ENCODE measurements around the gene CFHR3.
"Not testable (repeated sequence)": the region's sequence is repeated elsewhere in the genome, so short reads cannot be mapped to it uniquely, and the experiment has no call there.

The CFHR3 gene

DNA sequence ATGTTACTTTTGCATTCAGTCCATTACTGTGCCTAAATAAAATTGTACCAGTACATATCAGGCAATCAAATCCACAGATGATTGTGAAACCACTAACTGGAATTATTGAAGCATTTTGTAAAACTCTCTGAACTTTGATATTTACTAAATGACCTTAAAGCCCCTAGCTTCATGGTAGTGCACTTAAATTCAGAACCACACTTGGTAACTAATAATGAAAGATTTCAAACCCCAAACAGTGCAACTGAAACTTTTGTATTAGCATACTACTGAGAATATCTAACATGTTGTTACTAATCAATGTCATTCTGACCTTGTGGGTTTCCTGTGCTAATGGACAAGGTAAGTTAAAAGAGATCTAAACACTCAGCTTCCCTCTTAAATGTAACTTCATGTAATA, at the start of gene CFHR3:
CFHR3 (plus strand) TSS at position 238 of the 400 bp plus-strand sequence; CDS start at position 285, 47 bp downstream.
- no peak for DNase-seq

DNA sequence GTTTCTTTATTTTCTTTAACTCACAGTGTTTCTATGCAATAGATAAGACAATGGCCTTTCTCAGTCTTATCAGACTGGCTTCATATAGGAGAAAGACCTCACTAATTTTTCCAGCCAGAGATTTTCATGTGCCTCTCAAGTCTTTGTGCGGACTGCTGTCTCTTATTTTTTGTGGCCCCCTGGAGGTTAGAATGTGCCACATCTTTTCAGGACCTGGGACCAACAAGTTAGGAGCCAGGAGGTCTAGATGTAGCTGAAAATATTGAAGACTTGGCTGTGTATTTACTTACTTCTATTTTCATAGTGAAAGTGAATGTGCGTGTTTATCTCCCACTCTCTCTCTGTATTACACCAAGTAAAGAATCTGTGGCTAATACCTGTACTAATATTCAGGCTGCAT, 42.1 kb upstream of the CFHR3 start:
- DNase-seq, result no peak

DNA sequence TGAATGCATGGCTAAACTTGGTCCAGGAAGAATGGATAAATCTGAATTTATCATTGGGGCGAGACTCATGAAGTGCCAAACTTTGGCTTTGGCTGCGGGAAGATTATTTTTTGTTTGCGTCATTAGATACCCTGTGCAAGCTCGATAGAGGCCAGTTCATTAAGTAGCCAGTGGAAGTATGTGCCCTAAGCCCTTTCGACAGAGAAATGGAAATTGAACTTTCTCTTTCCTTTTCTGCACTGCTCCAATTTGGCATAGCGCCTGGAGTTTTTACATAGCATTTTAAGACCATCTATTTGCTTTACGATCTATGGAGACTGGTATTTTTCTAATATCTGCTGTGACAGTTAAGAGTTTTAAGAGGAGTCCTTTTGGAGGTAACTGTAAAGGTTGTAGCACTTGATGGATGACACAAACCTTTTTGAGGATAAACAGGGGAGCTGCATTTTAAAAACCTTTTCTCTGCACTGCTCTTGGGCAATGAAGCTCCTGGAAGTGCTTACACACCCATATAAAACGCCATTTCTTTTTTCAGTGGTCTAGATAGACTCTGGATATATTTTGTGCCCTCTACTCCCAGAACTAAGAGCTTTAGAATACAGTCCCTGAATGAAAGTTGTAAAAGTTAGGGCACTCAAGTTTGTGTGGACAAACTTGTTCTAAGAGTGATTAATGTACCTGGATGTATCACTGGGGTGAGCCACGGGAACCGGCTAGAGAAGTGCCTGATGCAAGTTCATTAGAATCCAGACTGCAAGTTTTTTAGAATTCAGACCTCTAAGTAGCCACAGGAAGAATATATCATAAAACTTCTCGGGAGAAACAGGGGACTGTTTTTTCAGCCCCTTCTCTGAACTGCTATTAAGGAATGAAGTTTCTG, 41.3 kb upstream of the CFHR3 start:
- peak; percentile 7 for DNase-seq

DNA sequence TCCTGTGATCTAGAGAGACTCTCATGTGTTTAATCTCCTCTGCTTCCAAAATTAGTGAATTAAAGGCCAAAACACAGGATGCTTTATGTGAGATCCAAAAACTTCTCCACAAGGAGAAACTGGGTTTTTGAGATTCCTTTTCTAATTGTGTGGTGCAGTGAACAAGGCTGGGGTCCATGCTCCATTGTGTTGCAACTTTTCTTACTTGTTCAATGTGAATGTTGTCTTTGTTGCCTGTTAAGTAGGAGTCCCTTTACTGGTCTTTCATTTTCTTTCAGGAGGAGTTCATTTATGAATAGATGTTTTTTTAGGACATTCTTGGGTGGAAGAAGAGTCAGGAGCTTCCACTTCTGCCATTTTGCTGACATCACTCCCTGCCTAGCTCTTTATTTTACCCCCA, 40.6 kb upstream of the CFHR3 start:
- no peak for DNase-seq

DNA sequence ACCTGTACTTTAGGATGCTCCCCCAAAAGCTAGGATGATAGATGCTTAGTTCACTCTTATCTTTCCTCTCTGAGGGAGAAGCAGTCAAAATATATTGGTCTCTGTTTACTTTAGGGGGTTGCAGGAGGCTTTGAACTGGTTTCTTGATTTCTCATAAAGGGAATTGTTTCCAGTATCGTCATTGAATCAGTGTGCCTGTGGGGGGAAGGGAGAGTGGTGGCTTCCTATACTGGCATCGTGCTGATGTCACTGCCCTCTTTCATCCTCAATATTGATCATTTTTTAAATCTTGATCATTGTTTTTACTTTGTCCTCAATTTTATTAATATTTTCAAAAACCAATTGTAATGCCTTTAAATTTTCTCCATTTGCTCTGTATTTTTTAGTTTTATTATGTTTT, 40.2 kb upstream of the CFHR3 start:
- no peak for DNase-seq

DNA sequence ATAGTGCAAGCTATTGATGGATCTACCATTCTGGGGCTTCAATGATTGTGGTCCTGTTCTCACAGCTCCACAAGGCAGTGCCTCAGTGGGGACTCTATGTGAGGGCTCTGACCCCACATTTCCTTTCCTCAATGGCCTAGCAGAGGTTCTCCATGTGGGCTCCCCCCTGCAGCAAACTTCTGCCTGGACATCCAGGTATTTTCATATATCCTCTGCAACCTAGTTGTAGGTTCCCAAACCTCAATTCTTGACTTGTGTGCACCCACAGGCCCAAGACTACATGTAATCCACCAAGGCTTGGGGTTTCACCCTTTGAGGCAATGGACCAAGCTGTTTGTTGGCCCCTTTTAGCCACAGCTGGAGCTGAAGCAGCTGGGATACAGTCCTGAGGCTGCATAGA, 35.9 kb upstream of the CFHR3 start:
- no peak for DNase-seq

DNA sequence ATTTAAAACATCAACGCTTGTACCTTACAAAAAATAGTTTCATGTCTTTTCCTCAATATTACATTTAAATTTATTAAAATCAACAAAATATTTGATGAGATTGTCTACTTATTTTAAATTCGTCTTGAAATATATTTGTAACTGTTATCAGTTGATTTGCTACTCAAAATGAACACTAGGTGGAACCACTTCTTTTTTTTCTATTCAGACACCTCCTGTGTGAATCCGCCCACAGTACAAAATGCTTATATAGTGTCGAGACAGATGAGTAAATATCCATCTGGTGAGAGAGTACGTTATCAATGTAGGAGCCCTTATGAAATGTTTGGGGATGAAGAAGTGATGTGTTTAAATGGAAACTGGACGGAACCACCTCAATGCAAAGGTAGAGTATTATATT, 31.4 kb upstream of the CFHR3 start:
- DNase-seq, result peak; percentile 60

DNA sequence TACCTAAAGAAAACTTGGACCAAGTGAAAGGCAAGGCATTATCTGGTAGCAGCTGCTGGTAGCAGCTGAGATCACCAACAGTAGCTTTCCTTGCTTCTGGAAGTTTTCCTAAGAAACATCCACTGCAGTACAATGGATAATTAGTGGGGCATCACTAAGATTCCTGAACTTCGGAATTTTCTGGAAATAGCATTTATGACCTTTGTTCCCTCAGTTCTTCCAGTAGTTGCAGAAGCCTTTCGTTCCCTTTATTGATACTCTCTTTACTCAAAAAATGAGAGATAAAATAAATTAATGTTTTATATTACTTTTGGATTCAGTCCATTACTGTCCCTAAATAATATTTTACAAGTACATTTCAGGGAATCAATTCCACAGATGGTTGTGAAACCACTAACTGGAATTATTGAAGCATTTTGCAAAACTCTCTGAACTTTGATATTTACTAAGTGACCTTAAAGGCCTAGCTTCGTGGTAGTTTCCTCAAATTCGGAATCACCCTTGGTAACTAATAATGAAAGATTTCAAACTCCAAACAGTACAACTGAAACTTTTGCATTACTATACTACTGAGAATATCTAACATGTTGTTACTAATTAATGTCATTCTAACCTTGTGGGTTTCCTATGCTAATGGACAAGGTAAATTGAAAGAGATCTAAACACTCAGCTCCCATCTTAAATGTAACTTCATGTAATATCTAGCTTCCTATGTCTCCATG, 9.5 kb upstream of the CFHR3 start:
- DNase-seq, result not testable (repeated sequence)

DNA sequence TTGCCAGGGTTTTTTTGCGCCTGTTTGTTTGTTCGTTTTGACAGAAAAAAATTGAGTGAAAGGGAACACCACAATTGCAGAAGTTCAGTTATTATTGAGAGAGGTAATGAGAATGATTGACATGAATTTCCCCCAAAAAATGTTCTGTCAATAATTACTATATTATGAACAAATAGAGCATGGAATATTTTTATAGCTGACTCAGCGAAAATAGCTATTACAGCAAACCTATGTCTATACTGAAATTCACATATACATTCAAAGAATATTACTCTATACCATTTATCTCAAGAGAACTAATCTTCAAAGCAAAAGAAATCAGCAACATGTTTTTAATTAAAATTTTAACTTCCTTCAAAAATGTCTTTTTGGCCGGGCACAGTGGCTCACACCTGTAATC, 4.8 kb upstream of the CFHR3 start:
- not testable (repeated sequence) for DNase-seq

DNA sequence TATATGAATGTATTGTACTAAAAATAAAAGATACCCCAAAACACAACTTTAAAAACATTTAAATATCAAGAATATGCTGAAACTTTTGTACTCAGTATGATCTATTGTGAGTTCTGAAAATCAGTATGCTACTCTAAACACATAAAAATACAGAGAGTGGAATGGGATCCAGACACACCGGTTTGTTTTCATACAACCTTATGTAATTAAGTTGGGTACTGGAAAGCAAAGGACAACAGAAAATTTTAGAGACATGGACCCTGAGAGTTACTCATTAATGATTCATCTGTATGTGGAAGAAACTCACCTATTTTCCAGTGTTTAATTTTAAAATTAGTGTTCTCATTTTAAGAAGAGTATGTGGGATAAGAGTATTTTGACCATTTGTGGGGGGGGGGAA, 927 bp upstream of the CFHR3 start:
- DNase-seq, result no peak

DNA sequence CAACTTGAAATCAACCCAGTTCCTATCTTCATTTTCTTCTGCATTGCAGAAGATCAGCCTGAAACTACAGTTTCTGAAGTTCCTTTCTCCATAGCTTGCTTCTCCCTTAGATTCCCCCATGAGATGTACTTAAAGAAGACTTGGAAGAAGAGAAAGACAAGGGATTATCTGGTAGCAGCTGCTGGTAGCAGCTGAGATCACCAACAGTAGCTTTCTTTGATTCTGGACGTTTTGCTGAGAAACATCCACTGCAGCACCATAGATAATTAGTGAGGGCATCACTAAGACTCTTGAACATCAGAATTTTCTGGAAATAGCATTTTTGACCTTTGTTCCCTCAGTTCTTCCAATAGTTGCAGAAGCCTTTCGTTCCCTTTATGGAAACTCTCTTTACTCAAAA, 465 bp upstream of the CFHR3 start:
- no peak for DNase-seq

DNA sequence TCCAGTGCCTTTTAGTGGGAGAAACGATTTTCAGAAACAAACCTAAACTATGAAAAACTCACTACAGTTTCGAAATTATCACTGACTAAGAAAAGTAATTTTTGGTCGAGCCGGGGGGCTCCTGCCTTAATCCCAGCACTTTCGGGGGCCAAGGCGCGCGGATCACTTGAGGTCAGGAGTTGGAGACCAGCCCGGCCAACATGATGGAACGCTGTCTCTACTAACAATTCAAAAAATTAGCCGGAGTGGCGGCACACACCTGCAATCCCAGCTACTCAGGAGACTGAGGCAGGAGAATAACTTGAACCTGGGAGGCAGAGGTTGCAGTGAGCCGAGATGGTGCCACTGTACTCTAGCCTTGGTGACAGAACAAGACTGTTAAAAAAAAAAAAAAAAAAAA, 3.0 kb downstream of the CFHR3 start:
- no peak for DNase-seq

DNA sequence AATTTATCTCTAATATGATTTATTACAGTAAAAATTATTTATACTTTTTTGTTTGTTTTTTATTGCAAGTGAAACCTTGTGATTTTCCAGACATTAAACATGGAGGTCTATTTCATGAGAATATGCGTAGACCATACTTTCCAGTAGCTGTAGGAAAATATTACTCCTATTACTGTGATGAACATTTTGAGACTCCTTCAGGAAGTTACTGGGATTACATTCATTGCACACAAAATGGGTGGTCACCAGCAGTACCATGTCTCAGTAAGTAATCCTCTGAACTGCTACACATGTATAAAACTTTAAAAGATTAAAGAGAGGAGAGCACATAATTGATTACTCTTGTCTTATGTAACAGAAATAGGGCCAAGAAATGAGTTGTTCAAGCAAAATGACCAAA, 4.5 kb downstream of the CFHR3 start:
- DNase-seq, result no peak

DNA sequence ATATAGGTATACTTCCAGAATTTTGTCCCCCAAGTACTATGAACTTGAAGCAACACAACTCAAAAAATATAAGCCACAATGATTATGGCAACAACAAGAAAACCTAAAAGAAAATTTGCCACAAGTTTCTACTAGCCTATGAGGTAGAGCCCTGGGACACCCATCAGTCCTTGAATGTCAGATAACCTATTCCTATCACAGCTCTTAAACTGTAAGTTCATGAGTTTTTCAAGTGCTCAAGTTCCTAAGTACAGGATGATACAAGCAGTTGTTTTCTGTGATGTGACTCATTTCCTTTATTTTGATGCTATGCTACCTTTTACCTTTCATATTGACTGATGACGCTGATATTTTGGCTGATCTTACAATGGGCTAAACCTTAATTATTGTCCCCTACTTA, 16.6 kb downstream of the CFHR3 start:
- DNase-seq, result not testable (repeated sequence)

DNA sequence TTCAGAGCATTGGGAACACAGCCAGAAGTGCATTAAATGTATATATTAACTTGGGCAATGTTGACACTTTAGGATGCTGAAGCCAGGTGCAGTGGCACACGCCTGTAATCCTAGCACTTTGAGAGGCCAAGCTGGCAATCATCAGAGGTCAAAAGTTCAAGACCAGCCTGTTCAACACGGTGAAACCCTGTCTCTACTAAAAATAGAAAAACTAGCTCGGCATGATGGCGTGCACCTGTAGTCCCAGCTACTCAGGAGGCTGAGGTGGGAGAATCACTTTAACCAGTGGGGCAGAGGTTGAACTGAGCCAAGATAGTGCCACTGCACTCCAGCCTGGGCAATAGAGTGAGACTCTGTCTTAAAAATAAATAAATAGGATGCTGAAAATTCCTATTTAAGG, 19.5 kb downstream of the CFHR3 start:
- not testable (repeated sequence) for DNase-seq

DNA sequence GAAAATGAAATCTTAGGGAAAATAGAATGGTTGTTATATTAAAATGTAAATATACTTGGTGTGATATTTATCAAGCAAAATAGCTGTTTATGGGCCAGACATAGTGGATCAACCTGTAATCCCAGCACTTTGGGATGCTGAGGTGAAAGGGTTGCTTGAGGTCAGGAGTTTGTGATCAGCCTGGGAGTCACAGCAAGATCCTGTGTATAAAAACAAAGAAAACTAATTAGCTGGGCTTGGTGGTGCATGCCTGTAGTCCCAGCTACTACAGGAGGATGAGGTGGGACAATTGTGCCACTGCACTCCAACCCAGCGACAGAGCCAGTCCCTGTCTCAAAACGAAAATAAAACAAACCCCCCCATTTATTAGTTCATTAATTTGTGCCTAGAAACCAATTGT, 23.3 kb downstream of the CFHR3 start:
- DNase-seq, result no peak

DNA sequence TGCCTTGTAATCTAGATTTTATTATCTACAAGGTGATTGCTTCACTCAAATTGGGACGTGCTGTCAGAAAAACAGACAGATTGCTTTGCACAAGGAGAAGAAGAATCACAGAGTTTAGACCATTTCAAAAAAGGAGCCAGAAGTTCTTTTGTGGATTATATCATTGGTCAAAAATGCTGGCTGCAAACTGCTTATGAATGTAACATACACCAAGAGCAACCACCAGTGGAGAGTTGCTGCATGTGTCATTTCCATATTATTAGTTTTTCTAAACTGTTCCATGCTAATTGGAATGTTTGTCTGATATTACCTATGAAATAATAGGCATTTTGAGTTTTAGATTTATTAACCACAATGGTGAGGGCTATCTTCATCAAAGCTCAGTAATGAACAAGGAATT, 27.3 kb downstream of the CFHR3 start:
- DNase-seq, result peak; percentile 26

DNA sequence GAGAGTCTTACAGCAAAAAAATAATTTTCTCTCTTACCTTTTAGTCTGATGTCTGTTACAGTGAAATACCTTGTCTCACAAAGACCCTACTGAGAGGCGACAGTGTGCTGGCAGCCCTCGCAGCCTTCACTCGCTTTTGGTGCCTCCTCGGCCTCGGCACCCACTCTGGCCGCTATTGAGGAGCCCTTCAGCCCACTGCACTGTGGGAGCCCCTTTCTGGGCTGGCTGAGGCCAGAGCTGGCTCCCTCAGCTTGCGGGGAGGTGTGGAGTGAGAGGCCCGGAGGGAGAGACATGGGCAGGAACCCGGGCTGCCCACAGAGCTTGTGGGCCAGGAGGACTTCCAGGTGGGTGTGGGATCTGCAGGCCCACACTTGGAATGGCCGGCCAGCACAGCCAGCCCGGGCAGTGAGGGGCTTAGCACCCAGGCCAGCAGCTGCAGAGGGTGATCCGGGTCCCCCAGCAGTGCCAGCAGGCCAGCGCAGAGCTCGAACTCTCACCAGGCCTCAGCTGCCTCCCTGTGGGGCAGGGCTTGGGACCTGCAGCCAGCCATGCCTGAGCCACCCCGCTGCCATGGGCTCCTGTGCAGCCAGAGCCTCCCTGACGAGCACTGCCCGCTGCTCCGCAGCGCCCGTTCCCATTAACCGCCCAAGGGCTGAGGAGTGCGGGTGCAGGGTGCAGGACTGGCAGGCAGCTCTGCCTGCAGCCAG, 34.0 kb downstream of the CFHR3 start:
- DNase-seq, result no peak

DNA sequence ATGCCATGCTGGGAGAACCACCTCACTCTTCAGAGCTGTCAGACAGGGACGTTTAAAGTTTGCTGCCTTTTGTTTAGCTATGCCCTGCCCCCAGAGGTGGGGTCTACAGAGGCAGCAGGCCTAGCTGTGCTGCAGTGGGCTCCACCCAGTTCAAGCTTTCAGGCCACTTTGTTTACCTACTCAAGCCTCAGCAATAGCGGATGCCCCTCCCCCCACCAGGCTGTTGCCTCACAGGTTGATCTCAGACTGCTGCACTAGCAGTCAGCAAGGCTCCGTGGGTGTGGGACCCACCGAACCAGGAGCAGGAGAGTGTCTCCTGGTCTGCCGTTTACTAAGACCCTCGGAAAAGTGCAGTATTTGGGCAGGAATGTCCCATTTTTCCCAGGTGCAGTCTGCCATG, 42.8 kb downstream of the CFHR3 start:
- DNase-seq, result not testable (repeated sequence)

DNA sequence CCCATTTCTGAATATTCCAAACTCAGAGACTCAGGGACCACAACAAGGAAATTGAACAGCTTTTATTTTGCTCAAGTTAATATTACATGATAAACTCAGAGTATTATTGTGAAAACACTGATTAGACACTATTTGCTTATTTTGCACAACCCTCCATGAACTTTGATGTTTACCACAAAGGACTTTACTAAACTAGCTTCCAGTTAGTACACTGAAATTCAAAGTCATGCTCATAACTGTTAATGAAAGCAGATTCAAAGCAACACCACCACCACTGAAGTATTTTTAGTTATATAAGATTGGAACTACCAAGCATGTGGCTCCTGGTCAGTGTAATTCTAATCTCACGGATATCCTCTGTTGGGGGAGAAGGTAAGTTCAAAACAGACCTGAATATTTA, 44.9 kb downstream of the CFHR3 start, which contains the start of gene CFHR1:
CFHR1 (plus strand) TSS at position 201 of the 400 bp plus-strand sequence; CDS start at position 315, 114 bp downstream.
- not testable (repeated sequence) for DNase-seq

DNA sequence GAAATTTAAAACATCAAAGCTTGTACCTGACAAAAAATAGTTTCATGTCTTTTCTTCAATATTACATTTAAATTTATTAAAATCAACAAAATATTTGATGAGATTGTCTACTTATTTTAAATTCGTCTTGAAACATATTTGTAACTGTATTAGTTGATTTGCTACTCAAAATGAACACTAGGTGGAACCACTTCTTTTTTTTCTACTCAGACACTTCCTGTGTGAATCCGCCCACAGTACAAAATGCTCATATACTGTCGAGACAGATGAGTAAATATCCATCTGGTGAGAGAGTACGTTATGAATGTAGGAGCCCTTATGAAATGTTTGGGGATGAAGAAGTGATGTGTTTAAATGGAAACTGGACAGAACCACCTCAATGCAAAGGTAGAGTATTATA, 53.2 kb downstream of the CFHR3 start:
- peak; percentile 66 for DNase-seq

Data from EL (cell line).